ENCODE data around the gene NCOA6.
A peak's percentile ranks its signal among the peaks of the same experiment; 100 is the strongest.

Gene NCOA6

GRCh38 chr20:34705008-34705396 is 120.4 kb downstream of the NCOA6 start:
- no peak for DNase-seq (ENCODE audit: low read depth, low spot score)

GRCh38 chr20:34704177-34705007 is 121.1 kb downstream of the NCOA6 start, which contains the start of gene TP53INP2:
Gene TP53INP2, plus strand, starts transcription at chr20:34704344. Its CDS starts 4,396 bp downstream, at chr20:34708740.
- DNase-seq (ENCODE audit: low read depth, low spot score), result no peak

- no peak for DNase-seq (ENCODE audit: low read depth, low spot score)
Observed at GRCh38 chr20:34703424-34704176, 121.9 kb downstream of the NCOA6 start.

- DNase-seq (ENCODE audit: low read depth, low spot score), result no peak
Observed at GRCh38 chr20:34703061-34703423, 122.4 kb downstream of the NCOA6 start.

- no peak for DNase-seq (ENCODE audit: low read depth, low spot score)
Observed at GRCh38 chr20:34701405-34702085, 123.9 kb downstream of the NCOA6 start.

- no peak for DNase-seq (ENCODE audit: low read depth, low spot score)
Observed at GRCh38 chr20:34693414-34693813, 132.0 kb downstream of the NCOA6 start.

GRCh38 chr20:34691838-34692237 is 133.6 kb downstream of the NCOA6 start:
- no peak for DNase-seq (ENCODE audit: low read depth, low spot score)

GRCh38 chr20:34689486-34689885 is 136.0 kb downstream of the NCOA6 start:
- DNase-seq (ENCODE audit: low read depth, low spot score), result no peak

GRCh38 chr20:34683667-34684066 is 141.8 kb downstream of the NCOA6 start:
- no peak for DNase-seq (ENCODE audit: low read depth, low spot score)

- DNase-seq (ENCODE audit: low read depth, low spot score), result no peak
Observed at GRCh38 chr20:34680586-34681175, 144.8 kb downstream of the NCOA6 start.

- DNase-seq (ENCODE audit: low read depth, low spot score), result peak; percentile 78
Observed at GRCh38 chr20:34676642-34677373, 148.6 kb downstream of the NCOA6 start, which contains the start of gene PIGU. Gene PIGU, minus strand, starts transcription at chr20:34677092. Its CDS starts 7 bp downstream, at chr20:34677085.

- DNase-seq (ENCODE audit: low read depth, low spot score), result no peak
Observed at GRCh38 chr20:34675993-34676641, 149.3 kb downstream of the NCOA6 start.

- DNase-seq (ENCODE audit: low read depth, low spot score), result no peak
Observed at GRCh38 chr20:34675561-34675960, 149.9 kb downstream of the NCOA6 start.

- no peak for DNase-seq (ENCODE audit: low read depth, low spot score)
Observed at GRCh38 chr20:34673412-34673811, 152.0 kb downstream of the NCOA6 start.

- DNase-seq (ENCODE audit: low read depth, low spot score), result no peak
Observed at GRCh38 chr20:34669094-34669493, 156.4 kb downstream of the NCOA6 start.

Data from iPS DF 19.7 (cell line).